Adipocyte (in vitro differentiated cells): ENCODE results near the gene HLF.

Source experiments
- DNase-seq: peaks from one replicate; pipeline ENCODE4 v3.0.0-alpha.2; 2015; ENCODE audit warnings: low read depth
- H3K27me3 ChIP-seq: replicated peaks from 2 replicates; pipeline ENCODE4 v1.7.0; 2013; ENCODE audit warnings: mild to moderate bottlenecking, low read length, moderate library complexity; ENCODE audit not compliant: control insufficient read depth, insufficient read depth
- H3K36me3 ChIP-seq: 2 replicates; pipeline ENCODE4 v1.7.0; 2013; ENCODE audit warnings: low read length, mild to moderate bottlenecking, moderate library complexity; ENCODE audit not compliant: control insufficient read depth, insufficient read depth, severe bottlenecking
- H3K4me1 ChIP-seq: 2 replicates; pipeline ENCODE4 v1.7.0; 2013; ENCODE audit warnings: mild to moderate bottlenecking, low read length, moderate library complexity; ENCODE audit not compliant: control insufficient read depth, insufficient read depth
- H3K4me3 ChIP-seq: 2 replicates; pipeline ENCODE4 v1.7.0; 2013; ENCODE audit warnings: mild to moderate bottlenecking, low read length, moderate library complexity
- H3K9ac ChIP-seq: 2 replicates; pipeline ENCODE4 v1.7.0; 2013; ENCODE audit warnings: mild to moderate bottlenecking, low read length, moderate library complexity
- H3K9me3 ChIP-seq: 2 replicates; pipeline ENCODE4 v1.7.0; 2013; ENCODE audit warnings: mild to moderate bottlenecking, low read length, moderate library complexity; ENCODE audit not compliant: control insufficient read depth

Gene HLF, protein sequence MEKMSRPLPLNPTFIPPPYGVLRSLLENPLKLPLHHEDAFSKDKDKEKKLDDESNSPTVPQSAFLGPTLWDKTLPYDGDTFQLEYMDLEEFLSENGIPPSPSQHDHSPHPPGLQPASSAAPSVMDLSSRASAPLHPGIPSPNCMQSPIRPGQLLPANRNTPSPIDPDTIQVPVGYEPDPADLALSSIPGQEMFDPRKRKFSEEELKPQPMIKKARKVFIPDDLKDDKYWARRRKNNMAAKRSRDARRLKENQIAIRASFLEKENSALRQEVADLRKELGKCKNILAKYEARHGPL

GRCh38 chr17:55264645-55265298 lies at the start of gene HLF:
Gene HLF, plus strand, starts transcription at chr17:55264960. Its CDS starts 525 bp downstream, at chr17:55265485.
- H3K27me3 ChIP-seq: peaks cover 39% of the 10 kb centered on the region

DNA sequence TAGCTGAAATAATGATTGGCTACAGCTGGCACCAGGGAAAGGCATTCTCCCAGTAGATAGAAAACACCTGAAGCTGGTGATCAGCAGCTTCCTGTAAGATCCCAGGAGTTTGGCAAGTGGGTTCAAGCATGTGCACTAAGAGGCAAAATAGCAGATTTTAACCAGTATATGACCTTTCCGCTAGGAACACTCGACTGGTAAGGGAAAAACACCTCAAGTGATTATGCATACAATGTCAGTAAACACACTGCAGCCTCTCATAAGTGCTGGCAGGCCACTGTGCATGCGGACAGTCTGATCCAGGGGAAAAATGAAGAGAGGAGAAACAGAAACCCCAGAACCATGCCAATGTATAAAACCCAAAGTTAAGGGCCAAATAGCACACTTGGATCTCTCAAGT lies 49.0 kb upstream of the HLF start:
- no peaks in the 10 kb centered on the region for H3K36me3 ChIP-seq
- no peaks in the 10 kb centered on the region for H3K9me3 ChIP-seq
- no peak overlapping the region for H3K4me3 ChIP-seq
- no peaks in the 10 kb centered on the region for H3K27me3 ChIP-seq
- H3K4me1 ChIP-seq: peaks cover 5% of the 10 kb centered on the region
- no peak overlapping the region for H3K9ac ChIP-seq
- DNase-seq: no peak

More at GRCh38 chr17:55264645-55265298, at the start of gene HLF:
- Histone ChIP-seq H3K9ac (peak within 1 kb of the TSS; percentile 58), H3K9me3 (peaks cover 14% of the 10 kb centered on the region), H3K4me3 (peak within 1 kb of the TSS; percentile 73), H3K36me3 (no peaks in the 10 kb centered on the region), H3K4me1 (peaks cover 17% of the 10 kb centered on the region)
- DNase-seq: peak; percentile 77

DNA sequence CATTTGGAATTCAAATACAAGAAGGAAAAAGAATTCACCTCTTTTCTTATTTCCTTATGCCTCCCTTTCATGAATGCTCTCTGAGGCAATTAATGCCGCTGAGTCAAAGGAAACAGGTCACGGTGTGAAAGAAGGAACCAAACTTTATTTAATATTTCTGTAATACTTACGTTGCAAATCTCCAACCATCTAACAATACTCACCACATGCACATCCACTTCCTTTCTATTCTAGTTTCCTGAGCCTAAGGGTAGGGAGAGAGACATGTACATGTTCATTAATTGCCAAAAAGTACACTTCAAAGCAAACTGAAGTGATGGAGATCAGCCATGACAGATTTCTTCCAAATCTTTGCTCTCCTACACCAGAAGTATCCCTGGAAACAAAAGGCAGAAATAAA lies 47.9 kb upstream of the HLF start:
- Histone ChIP-seq H3K9me3 (no peaks in the 10 kb centered on the region), H3K4me3 (no peak overlapping the region), H3K4me1 (peaks cover 5% of the 10 kb centered on the region), H3K9ac (no peak overlapping the region), H3K27me3 (no peaks in the 10 kb centered on the region), H3K36me3 (no peaks in the 10 kb centered on the region)
- no peak for DNase-seq

GRCh38 chr17:55219459-55219858 lies 45.3 kb upstream of the HLF start:
- peaks cover 5% of the 10 kb centered on the region for H3K4me1 ChIP-seq
- DNase-seq: no peak
- H3K9ac ChIP-seq: no peak overlapping the region
- H3K4me3 ChIP-seq: no peak overlapping the region
- no peaks in the 10 kb centered on the region for H3K27me3 ChIP-seq
- H3K9me3 ChIP-seq: no peaks in the 10 kb centered on the region
- no peaks in the 10 kb centered on the region for H3K36me3 ChIP-seq

DNA sequence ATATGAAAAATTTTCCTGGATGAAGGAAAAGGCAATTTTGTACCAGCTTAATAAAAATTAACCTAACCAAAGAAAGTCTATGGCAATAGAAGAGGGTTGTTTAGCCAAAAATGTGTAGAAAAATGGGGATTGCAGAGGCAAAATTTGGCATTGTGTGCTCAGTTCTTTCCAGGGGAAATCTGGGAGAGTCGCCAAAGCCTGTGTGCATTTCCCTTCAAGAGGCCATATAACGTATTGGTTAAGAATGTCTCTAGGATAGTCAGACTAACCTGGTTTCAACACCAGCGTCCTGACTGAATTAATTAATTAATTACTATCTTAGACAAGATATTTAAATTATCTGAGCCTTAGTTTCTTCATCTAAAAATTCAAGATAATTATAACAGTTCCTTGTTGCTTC lies 44.8 kb upstream of the HLF start:
- DNase-seq: no peak
- H3K27me3 ChIP-seq: peaks cover 4% of the 10 kb centered on the region
- H3K9me3 ChIP-seq: no peaks in the 10 kb centered on the region
- H3K4me1 ChIP-seq: peaks cover 5% of the 10 kb centered on the region
- H3K4me3 ChIP-seq: no peak overlapping the region
- no peak overlapping the region for H3K9ac ChIP-seq
- no peaks in the 10 kb centered on the region for H3K36me3 ChIP-seq

GRCh38 chr17:55223524-55223923 lies 41.2 kb upstream of the HLF start:
- peaks cover 11% of the 10 kb centered on the region for H3K27me3 ChIP-seq

GRCh38 chr17:55224746-55225145 lies 40.0 kb upstream of the HLF start:
- Histone ChIP-seq H3K4me1 (peaks cover 5% of the 10 kb centered on the region), H3K27me3 (peaks cover 14% of the 10 kb centered on the region), H3K36me3 (no peaks in the 10 kb centered on the region), H3K9ac (no peak overlapping the region), H3K9me3 (no peaks in the 10 kb centered on the region), H3K4me3 (no peak overlapping the region)
- DNase-seq: no peak

More at GRCh38 chr17:55223524-55223923, 41.2 kb upstream of the HLF start:
- Histone ChIP-seq H3K9me3 (no peaks in the 10 kb centered on the region), H3K36me3 (no peaks in the 10 kb centered on the region), H3K4me1 (peaks cover 5% of the 10 kb centered on the region), H3K4me3 (no peak overlapping the region), H3K9ac (no peak overlapping the region)
- DNase-seq: no peak

DNA sequence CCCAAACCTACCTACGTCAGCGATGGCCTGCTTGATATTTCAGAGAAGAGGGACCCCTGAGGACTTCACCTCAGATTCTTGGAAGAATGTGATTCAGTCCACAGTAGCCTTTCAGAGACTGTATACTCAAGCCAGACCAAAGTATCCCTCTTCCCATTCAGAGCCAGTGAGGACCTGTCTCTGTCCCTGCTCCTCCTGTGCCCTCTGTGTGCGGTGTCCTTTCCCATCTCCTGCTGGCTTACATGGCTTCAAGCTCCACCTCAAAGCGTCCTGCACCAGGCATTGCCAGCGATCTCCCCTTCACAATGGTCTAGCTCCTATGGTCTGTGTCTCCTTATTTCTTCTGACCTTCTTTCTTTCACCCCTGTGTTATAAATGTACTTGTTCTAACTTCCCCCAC lies 39.5 kb upstream of the HLF start:
- no peaks in the 10 kb centered on the region for H3K36me3 ChIP-seq
- no peak for DNase-seq
- peaks cover 16% of the 10 kb centered on the region for H3K27me3 ChIP-seq
- H3K9me3 ChIP-seq: no peaks in the 10 kb centered on the region
- peaks cover 6% of the 10 kb centered on the region for H3K4me1 ChIP-seq
- H3K4me3 ChIP-seq: no peak overlapping the region
- no peak overlapping the region for H3K9ac ChIP-seq

DNA sequence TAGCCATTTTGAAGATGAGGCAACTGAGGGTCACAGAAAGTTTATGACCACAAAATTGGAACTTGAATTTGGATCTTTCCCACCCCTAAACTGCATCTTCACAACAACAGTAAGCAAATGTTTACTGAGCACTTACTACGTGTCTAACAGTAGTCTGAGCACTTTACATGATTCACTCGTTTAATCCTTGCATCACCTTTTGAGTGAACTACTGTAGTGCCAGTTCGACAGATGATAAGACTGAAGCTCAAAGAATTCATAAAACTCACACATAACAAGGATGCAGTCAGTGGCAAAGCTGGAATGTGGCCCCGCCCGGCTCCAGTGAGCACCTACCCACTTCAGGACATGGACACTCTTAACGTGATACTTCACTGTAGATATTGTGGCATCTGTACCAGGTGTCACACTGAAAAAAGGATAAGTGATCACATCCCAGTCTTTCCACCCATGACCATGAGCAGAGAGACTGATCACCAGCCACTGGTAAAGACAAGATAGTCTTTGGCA lies 36.0 kb upstream of the HLF start:
- Histone ChIP-seq H3K9ac (no peak overlapping the region), H3K9me3 (no peaks in the 10 kb centered on the region), H3K27me3 (peaks cover 16% of the 10 kb centered on the region), H3K4me1 (peaks cover 6% of the 10 kb centered on the region), H3K4me3 (no peak overlapping the region), H3K36me3 (no peaks in the 10 kb centered on the region)
- no peak for DNase-seq

DNA sequence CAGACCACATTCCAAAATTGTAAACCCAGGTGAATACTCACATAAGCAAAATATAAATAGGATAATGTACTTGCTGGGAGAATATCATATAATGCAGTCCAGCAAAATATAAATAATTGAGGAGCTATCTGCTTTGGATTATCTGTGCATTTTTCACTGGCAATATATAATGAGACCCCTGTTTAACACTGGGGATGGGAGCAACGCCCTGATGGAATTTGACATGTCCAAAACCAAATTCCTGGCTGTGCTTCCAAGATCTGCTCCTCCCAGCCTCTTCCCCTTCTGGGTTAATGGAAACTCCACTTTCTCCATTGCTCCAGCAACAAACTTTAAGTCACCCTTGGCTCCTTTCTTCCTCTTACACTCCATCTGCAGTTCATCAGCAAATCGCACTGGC lies 35.5 kb upstream of the HLF start:
- Histone ChIP-seq H3K9me3 (no peaks in the 10 kb centered on the region), H3K4me3 (no peak overlapping the region), H3K36me3 (no peaks in the 10 kb centered on the region), H3K27me3 (peaks cover 16% of the 10 kb centered on the region), H3K4me1 (peaks cover 6% of the 10 kb centered on the region), H3K9ac (no peak overlapping the region)
- DNase-seq: no peak

GRCh38 chr17:55230716-55231115 lies 34.0 kb upstream of the HLF start:
- DNase-seq: no peak
- H3K36me3 ChIP-seq: no peaks in the 10 kb centered on the region
- no peak overlapping the region for H3K9ac ChIP-seq
- no peaks in the 10 kb centered on the region for H3K9me3 ChIP-seq
- H3K27me3 ChIP-seq: peaks cover 7% of the 10 kb centered on the region
- no peak overlapping the region for H3K4me3 ChIP-seq
- peaks cover 6% of the 10 kb centered on the region for H3K4me1 ChIP-seq
